Activated naive CD8-positive, alpha-beta T cell treated with anti-CD3 and anti-CD28 coated beads for 36 hours (primary cell): ENCODE data around the gene RFNG. TPM values are rescaled to one million over a fixed set of nuclear protein-coding genes. Genes with fewer than 3 reads are reported as not detected.

Source experiments
- DNase-seq: peaks from one replicate; pipeline ENCODE4 v3.0.0; 2021
- H3K27ac Mint-ChIP-seq: one replicate; pipeline ENCODE4 v1.8.0; 2022; ENCODE audit warnings: mild to moderate bottlenecking, moderate library complexity, mixed read lengths
- H3K27me3 Mint-ChIP-seq: one replicate; pipeline ENCODE4 v1.8.0; 2022; ENCODE audit warnings: mild to moderate bottlenecking, mixed read lengths
- H3K36me3 Mint-ChIP-seq: one replicate; pipeline ENCODE4 v1.8.0; 2021; ENCODE audit warnings: mild to moderate bottlenecking, mixed read lengths
- H3K4me1 Mint-ChIP-seq: one replicate; pipeline ENCODE4 v1.8.0; 2021; ENCODE audit warnings: mixed read lengths
- H3K4me3 Mint-ChIP-seq: one replicate; pipeline ENCODE4 v1.8.0; 2022; ENCODE audit warnings: mild to moderate bottlenecking, moderate library complexity, mixed read lengths
- H3K9me3 Mint-ChIP-seq: one replicate; pipeline ENCODE4 v1.8.0; 2022; ENCODE audit warnings: mixed read lengths
- total RNA-seq, 2 experiments: library from RNA; stranded (reverse); gene quantifications; one replicate each; pipeline ENCODE4 v1.2.3, GENCODE V29; 2021

The RFNG gene
- total RNA-seq, 2 experiments from 2014 or later: 13.9 to 14.5 TPM

DNA sequence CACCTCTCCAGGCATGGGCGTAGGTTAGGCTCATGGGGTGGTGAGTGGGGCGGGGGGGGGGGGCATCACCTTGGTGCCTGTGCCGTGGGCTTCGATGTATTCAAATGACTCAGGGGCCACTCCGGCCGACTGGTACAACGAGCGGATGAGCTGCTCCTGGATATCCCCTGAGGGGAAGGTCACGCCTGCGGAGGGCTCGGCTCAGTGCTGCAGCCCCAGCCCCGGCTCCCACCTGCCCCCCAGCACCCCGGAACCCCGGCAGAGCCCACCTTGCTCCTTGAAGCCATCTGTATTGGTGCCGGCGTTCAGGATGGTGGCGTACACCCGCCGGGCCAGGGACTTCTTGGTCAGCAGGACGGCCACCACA, 41.0 kb upstream of the RFNG start:
- Mint-ChIP-seq H3K36me3 (peaks cover 3% of the 10 kb centered on the region), H3K9me3 (no peaks in the 10 kb centered on the region), H3K27me3 (no peaks in the 10 kb centered on the region), H3K4me1 (peaks cover 2% of the 10 kb centered on the region), H3K4me3 (no peak overlapping the region), H3K27ac (no peak overlapping the region)
- DNase-seq: no peak

DNA sequence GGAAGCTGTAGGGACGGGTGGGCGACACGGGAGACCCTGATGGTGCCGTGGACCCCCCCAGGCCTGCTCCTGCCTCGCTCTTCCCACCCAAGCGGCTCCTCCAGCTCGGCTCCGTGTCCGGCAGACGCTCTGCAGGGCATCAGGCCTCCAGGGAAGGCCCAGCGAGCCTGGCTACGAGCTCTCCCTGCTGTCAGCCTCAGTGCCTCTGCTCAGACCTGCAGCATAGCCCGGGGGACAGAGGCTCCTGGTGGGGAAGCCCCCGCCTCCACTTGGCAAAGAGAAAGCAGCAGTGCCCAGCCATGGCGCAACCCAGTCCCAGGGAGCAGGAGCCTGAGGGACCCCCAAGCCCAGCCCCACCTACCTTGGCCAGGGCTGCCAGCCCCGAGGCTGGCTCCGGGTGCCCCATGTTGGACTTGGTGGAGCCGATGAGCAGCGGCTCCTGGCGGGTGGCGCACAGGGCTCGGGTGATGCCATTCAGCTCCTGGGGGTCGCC, 40.5 kb upstream of the RFNG start:
- no peak overlapping the region for H3K27ac Mint-ChIP-seq
- DNase-seq: no peak
- no peak overlapping the region for H3K4me3 Mint-ChIP-seq
- peaks cover 3% of the 10 kb centered on the region for H3K36me3 Mint-ChIP-seq
- no peaks in the 10 kb centered on the region for H3K27me3 Mint-ChIP-seq
- no peaks in the 10 kb centered on the region for H3K9me3 Mint-ChIP-seq
- peaks cover 2% of the 10 kb centered on the region for H3K4me1 Mint-ChIP-seq

DNA sequence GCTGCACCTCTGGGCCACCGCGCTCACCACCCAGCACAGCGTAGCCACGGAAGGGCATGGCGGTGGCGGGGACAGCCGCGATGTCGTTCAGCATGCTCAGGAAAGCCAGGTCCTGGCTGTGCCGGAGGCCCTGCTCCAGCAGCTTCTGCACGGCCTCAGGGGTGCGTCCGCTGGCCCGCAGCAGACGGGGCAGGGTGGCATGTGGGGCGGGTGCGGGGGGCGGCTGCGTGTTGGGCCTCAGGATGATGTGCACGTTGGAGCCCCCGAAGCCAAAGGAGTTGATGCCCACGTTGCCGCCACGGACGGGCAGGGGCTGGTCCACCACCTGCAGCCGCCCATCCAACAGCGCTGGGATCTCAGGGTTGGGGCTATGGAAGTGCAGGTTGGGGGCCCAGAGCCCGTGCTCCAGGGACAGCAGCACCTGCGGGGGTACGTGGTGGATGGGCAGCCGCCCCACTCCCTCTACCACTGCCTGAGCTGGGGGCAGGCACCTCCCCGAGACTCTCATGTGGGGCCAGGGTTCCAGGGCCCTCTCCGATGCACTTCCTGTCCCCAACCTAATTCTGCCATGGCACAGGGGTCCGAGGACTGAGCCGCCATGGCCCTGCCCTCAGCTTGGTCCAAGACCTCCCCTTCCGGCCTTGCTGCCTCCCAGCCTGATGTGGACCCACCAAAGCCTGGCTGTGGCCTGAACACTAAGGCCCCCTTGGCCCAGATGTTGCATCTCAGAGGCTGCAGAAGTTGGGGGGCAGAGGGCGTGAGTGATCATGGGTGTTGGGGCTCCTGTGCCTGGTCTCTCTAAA, 39.9 kb upstream of the RFNG start:
- no peaks in the 10 kb centered on the region for H3K27me3 Mint-ChIP-seq

DNA sequence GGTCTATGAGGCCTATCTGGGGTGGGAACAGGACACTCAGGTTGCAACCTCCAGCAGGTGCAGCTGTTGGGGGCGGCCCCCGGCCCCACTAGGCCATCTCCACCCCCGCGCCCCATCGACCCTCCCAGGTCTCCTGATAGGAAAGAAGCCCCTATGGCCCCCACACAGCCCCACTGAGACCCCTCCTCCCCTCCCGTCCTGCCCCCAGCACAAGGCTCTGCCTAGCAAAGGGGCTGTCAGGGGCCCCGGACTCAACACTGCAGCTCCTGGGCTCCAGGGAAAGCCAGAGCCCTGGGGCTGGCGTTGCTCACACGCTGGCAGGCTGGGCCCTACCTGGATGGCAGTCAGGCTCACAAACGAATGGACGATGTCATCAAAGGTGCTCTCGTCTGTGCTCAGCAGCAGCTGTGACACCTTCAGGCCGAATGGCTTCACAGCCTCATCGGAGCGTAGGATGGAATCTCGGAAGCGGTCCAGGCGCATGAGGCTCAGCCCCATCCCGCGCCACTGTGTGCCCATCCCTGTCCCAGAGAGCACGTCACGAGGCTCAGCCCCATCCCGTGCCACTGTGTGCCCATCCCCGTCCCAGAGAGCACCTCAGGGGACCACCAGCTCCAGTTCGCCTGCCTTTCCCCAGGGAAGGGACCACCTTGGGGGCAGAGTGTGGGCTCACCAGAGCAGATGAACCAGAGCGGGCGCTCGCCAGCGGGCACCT, 39.1 kb upstream of the RFNG start:
- Mint-ChIP-seq H3K4me1 (no peaks in the 10 kb centered on the region), H3K4me3 (no peak overlapping the region), H3K27me3 (no peaks in the 10 kb centered on the region), H3K27ac (no peak overlapping the region), H3K9me3 (no peaks in the 10 kb centered on the region), H3K36me3 (peaks cover 1% of the 10 kb centered on the region)
- DNase-seq: no peak

More for the DNA sequence above, 39.9 kb upstream of the RFNG start:
- no peak for DNase-seq
- Mint-ChIP-seq H3K4me1 (peaks cover 2% of the 10 kb centered on the region), H3K4me3 (no peak overlapping the region), H3K36me3 (peaks cover 3% of the 10 kb centered on the region), H3K9me3 (no peaks in the 10 kb centered on the region), H3K27ac (no peak overlapping the region)

DNA sequence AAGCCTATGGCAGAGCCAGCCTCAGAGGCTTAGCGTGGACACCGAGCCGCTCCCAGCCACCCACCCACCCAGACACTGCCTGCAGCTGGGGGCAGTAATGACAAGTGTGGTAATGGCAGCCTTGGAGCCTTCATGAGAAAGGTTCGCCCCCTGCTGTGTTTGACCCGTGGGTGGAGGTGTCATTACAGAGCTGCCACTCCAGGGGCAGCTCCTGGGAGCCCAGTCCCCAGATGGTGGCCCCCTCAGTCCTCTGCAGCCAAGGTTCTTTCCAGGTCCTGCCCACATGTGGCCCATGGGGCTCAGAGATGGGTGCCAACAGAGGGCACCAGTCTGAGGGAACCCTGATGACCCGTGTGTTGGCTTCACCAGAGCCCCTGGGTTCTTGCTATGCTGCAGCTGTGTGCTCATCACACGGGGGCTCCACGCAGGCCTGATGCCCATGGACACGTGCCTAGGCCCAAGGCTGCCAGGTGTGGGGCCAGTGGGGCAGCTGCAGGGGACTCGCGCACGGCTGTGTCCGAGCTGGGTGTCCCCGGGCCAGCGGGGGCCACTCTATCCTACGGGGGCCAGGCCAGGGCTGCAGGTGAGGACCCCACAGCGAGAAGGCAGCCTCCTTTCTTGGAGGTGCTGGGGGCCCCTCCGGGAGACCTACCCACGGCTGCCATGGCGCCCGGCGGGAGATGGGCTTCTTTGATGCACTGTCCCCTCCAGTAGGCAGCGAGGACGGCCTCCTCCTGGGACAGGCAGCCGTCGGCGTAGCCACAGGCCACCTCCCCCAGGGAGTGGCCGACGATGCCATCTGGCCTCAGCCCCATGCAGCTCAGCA, 38.3 kb upstream of the RFNG start:
- Mint-ChIP-seq H3K27ac (no peak overlapping the region), H3K9me3 (no peaks in the 10 kb centered on the region), H3K27me3 (no peaks in the 10 kb centered on the region), H3K36me3 (peaks cover 1% of the 10 kb centered on the region), H3K4me3 (no peak overlapping the region), H3K4me1 (no peaks in the 10 kb centered on the region)
- DNase-seq: no peak

DNA sequence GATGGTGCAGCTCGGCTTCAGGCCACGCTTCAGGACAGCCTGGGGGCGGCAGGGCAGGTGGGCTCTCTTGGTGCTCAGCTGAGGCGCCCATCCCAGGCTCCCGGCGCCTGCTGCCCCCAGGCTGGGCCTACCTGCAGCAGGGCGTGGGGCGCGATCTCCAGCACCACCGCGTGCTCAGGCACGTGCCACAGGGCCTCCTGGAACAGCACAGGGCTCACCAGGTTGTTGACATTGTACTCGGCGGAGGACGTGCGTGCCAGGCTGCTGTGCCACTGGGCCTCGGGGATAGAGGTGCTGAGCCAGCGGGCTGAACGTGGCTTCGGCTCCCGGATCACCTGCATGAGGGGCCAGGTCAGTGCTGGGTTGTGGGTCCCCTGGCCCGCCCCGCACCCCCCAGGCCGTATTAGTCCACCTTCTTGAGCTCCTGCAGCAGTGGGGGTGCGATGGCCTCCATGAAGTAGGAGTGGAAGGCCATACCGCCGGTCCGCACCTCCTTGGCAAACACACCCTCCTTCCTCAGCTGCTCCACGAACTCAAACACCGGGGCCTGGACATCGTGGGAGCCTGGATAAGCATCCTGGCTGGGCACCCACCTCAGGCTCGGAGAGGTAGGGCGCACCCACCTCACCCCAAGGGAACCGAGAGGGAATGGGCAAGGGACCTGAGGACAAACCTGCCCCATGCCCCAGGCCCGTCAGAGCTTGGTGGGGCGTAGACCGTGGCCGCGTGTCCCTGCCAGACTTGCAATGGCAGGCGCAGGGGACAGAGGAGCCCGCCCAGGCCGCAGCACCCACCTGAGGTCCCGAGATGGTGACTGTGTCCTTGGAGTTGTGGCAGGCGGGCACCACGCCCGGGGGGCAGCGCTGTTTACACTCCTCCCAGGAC, 37.5 kb upstream of the RFNG start:
- peaks cover 4% of the 10 kb centered on the region for H3K36me3 Mint-ChIP-seq
- no peak for DNase-seq
- H3K9me3 Mint-ChIP-seq: no peaks in the 10 kb centered on the region
- H3K4me1 Mint-ChIP-seq: no peaks in the 10 kb centered on the region
- no peak overlapping the region for H3K27ac Mint-ChIP-seq
- H3K4me3 Mint-ChIP-seq: no peak overlapping the region
- H3K27me3 Mint-ChIP-seq: no peaks in the 10 kb centered on the region

DNA sequence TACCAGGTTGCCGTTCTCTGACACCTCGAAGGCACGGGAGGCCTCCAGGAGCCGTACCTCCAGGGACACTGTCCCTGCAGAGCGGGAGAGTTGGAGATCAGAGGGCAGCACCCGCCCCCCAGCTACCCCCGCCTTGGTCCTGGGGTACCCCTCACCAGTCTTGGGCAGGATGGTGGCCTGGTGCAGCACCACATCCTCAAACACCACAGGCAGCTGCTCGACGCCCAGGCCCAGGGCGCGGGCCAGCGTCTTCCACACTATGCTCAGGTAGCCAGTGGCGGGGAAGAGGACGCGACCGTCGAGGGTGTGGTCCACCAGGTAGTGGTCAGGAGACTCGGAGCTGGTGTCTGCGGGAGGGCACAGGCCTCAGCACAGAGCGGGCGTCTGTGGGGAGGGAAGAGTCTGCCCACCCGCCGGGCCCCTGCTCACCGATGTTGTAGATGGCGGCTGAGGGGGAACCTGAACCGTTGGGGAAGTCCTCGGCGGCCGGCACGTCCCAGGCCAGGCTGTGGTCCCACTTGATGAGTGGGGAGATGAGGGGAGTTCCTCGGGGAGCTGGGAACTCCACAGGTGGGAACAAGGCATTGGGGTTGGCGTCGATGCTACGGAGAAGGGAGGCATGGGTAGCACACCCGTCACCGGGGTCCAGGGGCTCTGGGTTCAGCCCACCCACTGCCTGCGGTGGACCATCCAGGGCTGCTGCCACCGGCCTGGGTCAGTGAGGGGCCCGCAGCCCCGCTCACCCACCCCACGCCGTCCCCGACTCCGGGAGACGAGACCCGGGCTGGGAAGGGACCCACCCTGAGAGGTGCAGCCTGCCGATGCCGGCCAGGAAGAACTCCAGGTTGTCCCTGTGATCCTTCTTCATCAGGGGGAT, 36.6 kb upstream of the RFNG start:
- no peaks in the 10 kb centered on the region for H3K4me1 Mint-ChIP-seq
- H3K9me3 Mint-ChIP-seq: no peaks in the 10 kb centered on the region
- H3K27me3 Mint-ChIP-seq: no peaks in the 10 kb centered on the region
- DNase-seq: no peak
- peaks cover 3% of the 10 kb centered on the region for H3K36me3 Mint-ChIP-seq
- H3K4me3 Mint-ChIP-seq: no peak overlapping the region
- H3K27ac Mint-ChIP-seq: no peak overlapping the region

DNA sequence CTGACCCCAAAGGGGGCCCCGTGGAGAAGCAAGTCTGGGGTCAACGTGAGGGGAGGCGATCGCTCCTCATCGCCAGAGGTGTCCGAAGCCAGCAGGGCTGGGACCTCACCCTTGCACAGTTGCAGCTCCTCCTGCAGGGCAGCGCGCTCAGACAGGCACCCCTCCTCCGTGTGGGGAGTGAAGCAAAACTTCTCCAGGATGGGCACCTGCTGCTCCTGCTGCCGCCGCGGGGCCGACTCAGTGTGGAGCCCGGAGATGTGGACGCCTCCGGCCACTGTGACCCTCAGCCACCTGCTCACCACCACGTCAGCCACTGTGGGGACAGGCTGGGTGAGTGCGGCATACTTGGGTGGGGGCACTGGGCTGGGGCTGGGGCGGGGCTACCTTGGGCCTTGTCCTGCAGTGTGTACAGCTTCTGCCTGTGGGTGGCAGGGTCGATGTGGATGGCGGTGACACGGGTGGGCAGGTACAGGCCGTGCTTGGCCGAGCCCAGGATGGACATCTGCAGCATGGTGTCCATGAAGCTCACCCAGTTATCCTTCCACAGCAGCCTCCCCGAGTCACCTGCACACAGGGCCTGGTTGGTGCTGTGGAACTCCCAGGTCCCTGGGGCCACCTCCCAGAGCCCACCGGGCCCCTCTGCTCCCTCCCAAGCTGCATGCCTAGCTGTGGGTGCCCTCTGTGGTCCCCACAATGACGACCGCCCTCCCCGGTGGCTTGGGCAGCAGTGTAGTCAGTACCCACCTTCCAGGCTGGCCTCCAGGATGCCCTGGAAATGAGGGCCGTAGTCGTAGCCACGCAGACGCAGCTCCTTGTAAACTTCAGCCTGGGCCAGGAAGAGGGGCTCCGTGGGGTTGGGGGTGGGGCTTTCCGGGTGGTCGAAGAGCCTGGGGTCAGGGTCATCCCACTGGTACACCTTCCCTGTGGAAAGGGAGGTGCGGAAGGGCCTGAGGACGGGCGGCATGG, 35.6 kb upstream of the RFNG start:
- Mint-ChIP-seq H3K27ac (no peak overlapping the region), H3K36me3 (peaks cover 3% of the 10 kb centered on the region), H3K4me3 (no peak overlapping the region)

DNA sequence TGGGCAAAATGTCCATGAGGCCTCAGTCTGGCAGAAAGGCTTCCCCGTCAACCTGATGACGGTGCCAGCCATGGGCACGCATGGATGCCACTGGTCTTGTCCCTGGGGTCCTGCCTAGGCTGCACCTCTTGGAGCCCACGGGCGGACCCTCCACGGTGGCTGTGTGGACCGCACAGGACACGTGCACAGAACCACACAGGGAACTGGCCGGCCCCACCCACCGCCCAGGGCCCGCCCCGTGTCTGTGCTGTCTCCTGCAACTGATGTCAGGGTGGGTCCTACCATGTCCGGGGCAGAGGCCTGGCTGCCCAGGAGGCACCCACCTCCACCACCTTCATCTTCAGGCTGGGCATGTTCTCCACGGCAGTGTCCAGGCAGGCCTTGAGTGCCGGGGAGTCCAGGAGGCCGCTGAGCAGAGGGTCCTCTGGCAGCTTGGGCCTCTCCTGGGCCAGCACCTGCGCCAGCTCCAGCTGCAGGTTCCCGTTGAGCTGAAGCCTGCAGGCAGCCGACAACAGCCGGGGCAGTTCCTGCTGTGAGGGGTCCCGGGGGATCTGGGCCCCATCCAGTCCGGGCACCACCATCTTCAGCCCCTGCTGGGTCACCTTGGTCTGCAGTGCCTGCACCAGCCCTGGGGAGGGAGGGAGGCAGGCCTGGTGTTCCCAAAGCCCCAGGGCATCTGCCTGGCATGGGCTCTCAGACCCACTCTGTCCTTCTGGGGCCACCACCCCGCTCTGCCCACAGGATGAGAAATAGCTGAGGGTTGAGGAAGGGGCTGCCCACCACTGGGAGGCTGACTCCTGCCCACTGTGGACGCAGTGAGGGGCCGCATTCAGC, 34.5 kb upstream of the RFNG start:
- Mint-ChIP-seq H3K4me1 (no peaks in the 10 kb centered on the region), H3K9me3 (no peaks in the 10 kb centered on the region), H3K4me3 (no peak overlapping the region), H3K27me3 (no peaks in the 10 kb centered on the region), H3K36me3 (peaks cover 3% of the 10 kb centered on the region), H3K27ac (no peak overlapping the region)
- no peak for DNase-seq

More for the DNA sequence above, 35.6 kb upstream of the RFNG start:
- no peaks in the 10 kb centered on the region for H3K9me3 Mint-ChIP-seq
- no peaks in the 10 kb centered on the region for H3K27me3 Mint-ChIP-seq
- DNase-seq: no peak
- H3K4me1 Mint-ChIP-seq: no peaks in the 10 kb centered on the region

DNA sequence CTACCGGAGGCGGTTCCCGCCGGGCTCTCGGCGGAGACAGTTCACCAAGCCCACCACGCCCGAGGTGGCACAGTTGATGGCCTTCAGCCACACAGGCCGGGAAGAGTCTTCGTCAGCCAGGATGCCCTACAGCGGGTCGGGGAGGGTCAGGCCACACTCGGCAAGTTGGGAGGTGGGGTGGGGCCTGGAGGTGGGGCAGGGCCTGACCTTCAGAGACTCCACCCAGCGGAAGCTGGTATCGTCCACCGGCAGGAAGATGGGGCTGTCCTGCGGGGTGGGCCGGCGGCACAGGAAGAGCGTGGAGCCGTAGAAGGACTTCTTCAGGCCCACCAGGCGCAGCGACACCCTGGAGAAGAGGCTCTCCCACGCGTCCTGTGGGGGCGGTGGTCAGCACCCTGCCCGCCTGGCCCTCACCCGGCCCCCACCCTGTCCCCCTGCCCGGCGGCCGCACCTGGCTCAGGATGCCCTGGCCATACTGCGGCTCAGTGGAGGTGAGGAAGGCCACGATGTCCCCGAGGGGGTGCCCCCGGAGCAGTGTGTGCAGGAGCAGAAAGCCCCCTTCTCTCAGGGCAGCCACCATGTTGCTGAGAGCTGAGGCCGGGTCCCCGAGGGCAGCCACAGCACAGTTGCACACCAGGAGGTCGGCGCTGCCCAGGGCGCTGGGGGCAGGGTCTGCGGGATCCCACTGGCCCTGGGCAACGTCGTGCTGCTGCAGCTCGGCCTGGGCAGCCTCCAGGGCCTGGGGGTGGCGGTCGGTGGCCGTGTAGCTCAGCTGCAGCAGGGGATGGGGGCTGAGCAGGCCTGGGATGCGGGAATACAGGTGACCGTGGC, 33.6 kb upstream of the RFNG start:
- no peaks in the 10 kb centered on the region for H3K27me3 Mint-ChIP-seq
- peaks cover 3% of the 10 kb centered on the region for H3K36me3 Mint-ChIP-seq
- H3K4me3 Mint-ChIP-seq: no peak overlapping the region
- no peak overlapping the region for H3K27ac Mint-ChIP-seq
- H3K4me1 Mint-ChIP-seq: no peaks in the 10 kb centered on the region
- DNase-seq: no peak
- H3K9me3 Mint-ChIP-seq: no peaks in the 10 kb centered on the region

DNA sequence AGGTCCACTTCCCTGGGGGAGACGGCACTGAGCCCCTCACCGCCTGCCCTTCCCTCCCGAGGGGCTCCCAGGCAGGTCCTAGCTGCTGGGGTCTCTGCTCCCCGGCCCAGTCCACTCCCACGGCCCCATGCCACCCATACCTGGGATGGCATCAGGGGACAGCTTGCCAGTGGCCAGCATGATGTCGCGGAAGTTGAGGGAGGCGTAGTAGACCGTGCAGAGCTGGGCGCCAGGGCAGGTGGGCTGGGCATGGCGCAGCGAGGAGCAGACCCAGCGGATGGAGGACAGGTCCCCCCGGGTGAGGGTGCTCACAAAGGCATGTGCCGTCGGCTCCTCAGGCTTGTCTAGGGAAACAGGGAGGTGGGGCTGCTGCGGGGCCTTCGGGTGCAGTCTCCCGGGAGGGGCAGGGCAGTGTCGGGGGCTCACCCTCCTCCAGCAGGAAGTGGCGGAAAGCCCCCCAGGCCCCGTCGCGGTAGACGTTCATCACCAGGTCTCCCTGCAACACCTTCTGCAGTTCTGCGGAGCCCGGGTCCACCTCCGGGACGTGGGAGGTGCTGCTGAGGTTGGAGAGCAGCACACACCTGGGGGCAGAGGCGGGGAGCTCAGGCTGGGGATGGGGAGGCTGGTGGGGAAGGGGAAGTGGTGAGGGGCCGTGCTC, 32.9 kb upstream of the RFNG start:
- Mint-ChIP-seq H3K4me1 (no peaks in the 10 kb centered on the region), H3K4me3 (peak overlapping the region; percentile 25), H3K27me3 (no peaks in the 10 kb centered on the region), H3K27ac (no peak overlapping the region), H3K36me3 (peaks cover 6% of the 10 kb centered on the region), H3K9me3 (no peaks in the 10 kb centered on the region)
- no peak for DNase-seq
